ENCODE results near the gene CTTN.

DNA sequence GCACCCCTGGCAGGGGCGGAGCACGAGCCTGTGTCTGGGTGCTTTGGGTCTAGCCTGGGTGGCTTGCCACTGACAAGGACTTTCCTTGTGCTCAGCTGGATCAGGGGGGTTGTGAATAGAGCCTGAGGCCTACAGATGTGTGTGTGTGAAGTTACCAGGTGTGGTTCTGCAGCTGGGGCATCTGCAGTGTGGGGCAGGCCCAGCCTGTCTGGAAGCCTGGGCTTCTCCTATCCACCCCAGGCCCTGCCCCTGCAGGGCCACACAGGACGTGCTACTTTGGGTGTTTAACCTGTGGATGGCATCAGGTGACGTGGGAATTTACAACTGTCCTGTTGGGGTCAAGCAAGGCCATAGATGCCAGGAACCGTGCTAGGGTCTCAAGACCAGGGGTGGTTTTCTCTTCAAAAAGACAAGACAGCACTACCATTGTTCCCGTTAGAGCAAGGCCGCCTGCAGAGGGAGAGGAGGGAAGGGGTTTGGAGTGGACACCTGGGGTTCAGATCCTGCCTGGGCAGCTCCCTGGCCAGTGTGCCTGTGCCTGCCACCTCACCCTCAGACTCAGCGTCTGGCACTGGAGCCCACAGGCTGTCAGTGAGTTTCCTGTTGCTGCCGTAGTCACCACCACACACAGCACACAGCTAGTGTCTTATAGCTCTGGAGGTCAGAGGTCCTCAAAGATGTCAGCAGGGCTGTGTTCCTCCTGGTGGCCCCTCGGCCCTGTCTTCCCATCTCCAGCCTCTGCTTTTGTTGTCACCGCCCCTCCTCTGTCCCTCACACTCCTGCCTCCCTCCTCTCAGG is 31.6 kb downstream of the CTTN start:
- TF ChIP-seq, protein P1, sequence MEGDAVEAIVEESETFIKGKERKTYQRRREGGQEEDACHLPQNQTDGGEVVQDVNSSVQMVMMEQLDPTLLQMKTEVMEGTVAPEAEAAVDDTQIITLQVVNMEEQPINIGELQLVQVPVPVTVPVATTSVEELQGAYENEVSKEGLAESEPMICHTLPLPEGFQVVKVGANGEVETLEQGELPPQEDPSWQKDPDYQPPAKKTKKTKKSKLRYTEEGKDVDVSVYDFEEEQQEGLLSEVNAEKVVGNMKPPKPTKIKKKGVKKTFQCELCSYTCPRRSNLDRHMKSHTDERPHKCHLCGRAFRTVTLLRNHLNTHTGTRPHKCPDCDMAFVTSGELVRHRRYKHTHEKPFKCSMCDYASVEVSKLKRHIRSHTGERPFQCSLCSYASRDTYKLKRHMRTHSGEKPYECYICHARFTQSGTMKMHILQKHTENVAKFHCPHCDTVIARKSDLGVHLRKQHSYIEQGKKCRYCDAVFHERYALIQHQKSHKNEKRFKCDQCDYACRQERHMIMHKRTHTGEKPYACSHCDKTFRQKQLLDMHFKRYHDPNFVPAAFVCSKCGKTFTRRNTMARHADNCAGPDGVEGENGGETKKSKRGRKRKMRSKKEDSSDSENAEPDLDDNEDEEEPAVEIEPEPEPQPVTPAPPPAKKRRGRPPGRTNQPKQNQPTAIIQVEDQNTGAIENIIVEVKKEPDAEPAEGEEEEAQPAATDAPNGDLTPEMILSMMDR (IDR thresholded peaks at IDR 0.05 in 4 of 5, conservative IDR thresholded peaks at IDR 0.05 in 1 of 5), result no peak
- TF ChIP-seq POLR2A (IDR thresholded peaks at IDR 0.05), result no peak
